OCI-LY7 (cell line): Measurements from ENCODE around the gene FGGY. TPM values are rescaled to one million over a fixed set of nuclear protein-coding genes. Genes with fewer than 3 reads are reported as not detected.

Source experiments
- BruUV-seq: library from RNA; stranded (reverse); fragments of 400-500 nt; replicated peaks from 2 replicates; lab custom pipeline; 2021; lab: Mats Ljungman, UMichigan
- CTCF ChIA-PET: fragments of 300-600 bp; sonication (Branson Sonifier 250); formaldehyde crosslinking; loops from one replicate; lab custom pipeline; 2022; ENCODE audit warnings: antibody characterized with exemption; ENCODE audit not compliant: unreplicated experiment; lab: Charles Lee
- POLR2A ChIA-PET: fragments of 300-600 bp; sonication (Branson Sonifier 250); formaldehyde crosslinking; loops from one replicate; lab custom pipeline; 2022; ENCODE audit warnings: antibody characterized with exemption; lab: Charles Lee
- DNase-seq: peaks from one replicate; pipeline ENCODE4 v3.0.0-alpha.2; 2015; ENCODE audit warnings: low spot score
- H2AFZ ChIP-seq: fragments of 200-600 bp; sonication (generic), shearing (Covaris generic); 2 replicates; pipeline ENCODE4 v1.6.1; 2014; ENCODE audit warnings: mild to moderate bottlenecking, antibody characterized with exemption, low read length, moderate library complexity
- H3K27ac ChIP-seq: fragments of 200-600 bp; sonication (generic); 2 replicates; pipeline ENCODE4 v1.5.1; 2014; ENCODE audit warnings: mixed run types, low read depth, mild to moderate bottlenecking, moderate library complexity, low read length, inconsistent platforms; ENCODE audit not compliant: poor library complexity, severe bottlenecking
- H3K36me3 ChIP-seq: fragments of 200-600 bp; sonication (generic); 2 replicates; pipeline ENCODE4 v1.6.1; 2014; ENCODE audit warnings: mild to moderate bottlenecking, antibody characterized with exemption, low read length, moderate library complexity, mixed read lengths; ENCODE audit not compliant: insufficient read depth
- H3K4me1 ChIP-seq: fragments of 200-600 bp; sonication (generic); 2 replicates; pipeline ENCODE4 v1.5.1; 2014; ENCODE audit warnings: mild to moderate bottlenecking, low read length; ENCODE audit not compliant: insufficient read depth, poor library complexity, severe bottlenecking
- H3K4me2 ChIP-seq: fragments of 200-600 bp; sonication (generic); 2 replicates; pipeline ENCODE4 v1.6.1; 2014; ENCODE audit warnings: mild to moderate bottlenecking, low read length
- H3K4me3 ChIP-seq: fragments of 200-600 bp; sonication (generic); 2 replicates; pipeline ENCODE4 v1.5.1; 2014; ENCODE audit warnings: mild to moderate bottlenecking, low read depth, low read length; ENCODE audit not compliant: poor library complexity, severe bottlenecking
- H3K79me2 ChIP-seq: fragments of 200-600 bp; sonication (generic); 2 replicates; pipeline ENCODE4 v1.6.1; 2016; ENCODE audit warnings: low read depth, mild to moderate bottlenecking, low read length, moderate library complexity, mixed read lengths; ENCODE audit not compliant: insufficient read depth
- H3K9me2 ChIP-seq: fragments of 200-600 bp; sonication (generic); 2 replicates; pipeline ENCODE4 v1.6.1; 2016; ENCODE audit warnings: mild to moderate bottlenecking, low read length, mixed read lengths; ENCODE audit not compliant: insufficient read depth
- H3K9me3 ChIP-seq: fragments of 200-600 bp; sonication (generic); 2 replicates; pipeline ENCODE4 v1.6.1; 2014; ENCODE audit warnings: mild to moderate bottlenecking, mixed run types, low read length, mixed read lengths
- H4K20me1 ChIP-seq: fragments of 200-600 bp; sonication (generic); 2 replicates; pipeline ENCODE4 v1.6.1; 2014; ENCODE audit warnings: mild to moderate bottlenecking, antibody characterized with exemption, low read length, moderate library complexity, mixed read lengths; ENCODE audit not compliant: insufficient read depth
- CTCF ChIP-seq: fragments of 200-600 bp; sonication (generic); conservative IDR thresholded peaks from 2 replicates; pipeline ENCODE4 v1.5.1; 2014; ENCODE audit warnings: mild to moderate bottlenecking, antibody characterized with exemption, low read length, moderate library complexity, mixed read lengths
- EZH2phosphoT487 ChIP-seq: fragments of 200-600 bp; sonication (generic); IDR thresholded peaks from 2 replicates; pipeline ENCODE4 v1.6.1; 2018; ENCODE audit warnings: low read depth, borderline replicate concordance, mild to moderate bottlenecking, mixed run types, antibody characterized with exemption, low read length, moderate library complexity, mixed read lengths
- intact Hi-C: fragments of 100-400 bp; cut with micrococcal nuclease; formaldehyde crosslinking; loops from one replicate; pipeline ENCODE4 v1.10.0; 2022; ENCODE audit not compliant: unreplicated experiment
- total RNA-seq, 2 experiments: library from RNA; depleted of rRNA in 1 of 2; stranded (reverse); fragments of >200 nt in 1 of 2; shearing (Covaris generic) in 1 of 2; gene quantifications; 2 replicates each; pipeline ENCODE4 v1.2.3, GENCODE V29; 2014 to 2022

The FGGY gene
- total RNA-seq, 2 experiments from 2014 or later, result 0.63 to 4.5 TPM

- no TSS peak for BruUV-seq
- TF ChIP-seq CTCF (peak; percentile 57), EZH2phosphoT487 (no peak)
- Histone ChIP-seq H3K36me3 (no peaks in the 10 kb centered on the region), H3K4me2 (no peak overlapping the region), H3K4me3 (no peak overlapping the region), H3K27ac (no peak overlapping the region), H3K9me2 (no peaks in the 10 kb centered on the region), H3K79me2 (no peaks in the 10 kb centered on the region), H3K4me1 (no peaks in the 10 kb centered on the region), H3K9me3 (no peaks in the 10 kb centered on the region), H2AFZ (no peak overlapping the region), H4K20me1 (no peaks in the 10 kb centered on the region)
- ChIA-PET CTCF (no interaction called here), POLR2A (no interaction called here)
- no peak for DNase-seq
- intact Hi-C loops, result no loop called here
Measured at GRCh38 chr1:59718064-59718988, 421.4 kb downstream of the FGGY start.

GRCh38 chr1:59718989-59719360 is 422.1 kb downstream of the FGGY start:
- no peaks in the 10 kb centered on the region for H3K36me3 ChIP-seq
- no peak overlapping the region for H3K4me3 ChIP-seq
- no peaks in the 10 kb centered on the region for H4K20me1 ChIP-seq
- CTCF ChIA-PET, result no interaction called here
- H2AFZ ChIP-seq, result no peak overlapping the region
- intact Hi-C loops, result no loop called here
- no peaks in the 10 kb centered on the region for H3K9me3 ChIP-seq
- H3K4me2 ChIP-seq, result no peak overlapping the region
- no peak overlapping the region for H3K27ac ChIP-seq
- POLR2A ChIA-PET, result no interaction called here
- no TSS peak for BruUV-seq
- DNase-seq, result no peak
- H3K79me2 ChIP-seq, result no peaks in the 10 kb centered on the region
- no peak for TF ChIP-seq CTCF
- TF ChIP-seq EZH2phosphoT487, result no peak
- H3K4me1 ChIP-seq, result no peaks in the 10 kb centered on the region
- H3K9me2 ChIP-seq, result no peaks in the 10 kb centered on the region
